GM21423 (cell line): ENCODE measurements around the gene MAT2A.
"Not testable (repeated sequence)": the region's sequence is repeated elsewhere in the genome, so short reads cannot be mapped to it uniquely, and the experiment has no call there.

Experiments
- ATAC-seq: cut with Tn5 transposase; IDR thresholded peaks from one replicate; pipeline ENCODE4 v1.9.1; 2021; ENCODE audit warnings: mild to moderate bottlenecking, moderate library complexity; ENCODE audit not compliant: unreplicated experiment

Gene MAT2A

GRCh38 chr2:85547089-85547858 lies 8.3 kb downstream of the MAT2A start:
- ATAC-seq, result no peak

GRCh38 chr2:85547859-85548607 lies 9.1 kb downstream of the MAT2A start:
- no peak for ATAC-seq

DNA sequence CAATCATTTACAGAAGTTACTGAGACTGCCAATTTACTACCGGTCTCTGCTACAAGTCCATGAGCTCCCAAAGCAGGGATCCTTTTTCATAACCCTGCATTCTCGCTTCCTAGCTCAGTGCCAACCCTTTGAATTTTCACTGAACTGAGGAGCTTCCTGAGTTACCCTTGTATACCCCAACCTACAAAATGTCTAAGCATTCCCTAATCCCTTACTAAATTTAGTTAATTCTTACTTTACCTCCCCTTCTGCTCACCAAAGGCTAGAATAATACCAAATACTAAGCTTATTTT lies 9.6 kb downstream of the MAT2A start:
- no peak for ATAC-seq

DNA sequence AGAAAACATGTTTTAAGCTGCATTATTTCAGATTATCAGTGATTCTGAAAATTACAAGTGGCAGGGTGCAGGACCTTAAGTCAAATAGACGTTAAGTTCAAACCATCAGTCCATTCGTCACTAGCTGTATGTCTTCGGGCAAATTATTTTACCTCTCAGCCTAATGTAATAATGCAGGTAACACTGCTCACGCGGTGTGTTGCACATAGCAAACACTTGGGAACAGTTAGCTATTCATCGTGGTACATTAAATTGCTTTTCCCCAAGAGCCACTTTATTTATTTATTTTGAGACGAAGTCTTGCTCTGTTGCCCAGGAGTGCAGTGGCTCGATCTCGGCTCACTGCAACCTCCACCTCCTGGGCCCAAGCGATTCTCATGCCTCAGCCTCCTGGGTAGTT lies 10.1 kb downstream of the MAT2A start:
- ATAC-seq, result no peak

GRCh38 chr2:85549826-85550225 lies 10.9 kb downstream of the MAT2A start:
- no peak for ATAC-seq

DNA sequence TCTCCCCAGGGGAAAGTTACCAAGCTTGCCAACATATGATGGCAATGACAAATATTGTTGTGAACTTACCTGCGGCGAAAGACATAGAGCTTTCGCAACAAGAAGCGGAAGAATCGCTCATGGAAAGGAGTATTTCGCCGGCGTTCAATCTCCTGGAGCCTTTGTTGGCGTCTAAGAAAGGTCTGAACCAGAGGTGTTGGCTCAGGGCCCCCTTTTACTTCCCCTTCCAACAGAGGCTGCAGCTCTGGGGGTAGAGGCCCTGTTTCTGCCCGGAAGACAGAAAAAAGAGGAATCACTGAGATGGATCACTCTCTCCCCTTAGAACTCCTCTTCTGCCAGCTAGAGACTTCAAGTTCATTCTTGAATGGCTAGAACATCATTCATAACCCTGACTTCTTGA lies 11.5 kb downstream of the MAT2A start:
- ATAC-seq, result no peak

DNA sequence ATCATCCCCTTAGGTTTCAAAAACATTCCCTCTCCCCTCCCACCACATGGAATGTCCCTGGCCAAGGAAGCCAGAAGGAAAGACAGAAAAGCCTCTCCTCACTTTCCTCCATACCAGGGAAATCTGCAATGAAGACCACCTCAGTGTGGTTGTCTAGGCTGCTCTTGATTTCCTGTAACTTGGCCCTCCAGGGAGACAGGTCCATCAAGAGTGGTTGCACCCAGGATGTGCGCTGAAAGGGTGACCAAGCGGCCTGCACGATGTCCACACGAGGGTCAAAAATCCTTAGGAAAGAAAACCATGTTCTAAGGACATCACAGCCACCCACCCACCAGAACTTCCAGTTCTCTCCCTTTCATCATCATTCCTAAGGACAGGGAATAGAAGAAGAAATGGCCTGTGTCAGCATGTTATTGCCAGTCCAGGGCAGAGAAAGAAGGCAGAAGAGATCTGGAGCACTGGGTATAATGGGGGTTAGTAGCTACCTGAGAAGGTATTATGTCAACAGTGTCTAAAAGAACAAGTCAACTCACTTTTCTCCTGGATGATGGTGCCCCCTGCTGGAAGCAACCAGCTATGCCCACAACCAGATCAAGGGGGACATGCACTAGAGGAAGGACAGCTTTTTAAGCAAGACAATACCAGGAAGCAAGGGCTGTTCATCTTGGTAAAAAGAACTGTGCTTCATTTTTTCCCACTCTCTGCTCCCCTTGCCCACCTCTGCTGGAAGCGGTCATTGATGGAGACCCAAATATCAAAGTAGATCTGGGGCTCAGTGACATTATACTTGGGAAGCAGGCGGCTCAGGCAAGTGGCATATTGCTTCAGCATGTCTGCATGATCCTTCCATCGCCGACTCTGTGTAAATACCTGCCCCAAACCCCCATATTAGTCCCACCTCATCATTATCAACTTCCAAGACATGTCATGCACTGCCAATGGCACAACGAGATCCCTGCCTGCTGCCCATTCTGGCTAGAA lies 13.0 kb downstream of the MAT2A start:
- ATAC-seq, result peak; percentile 67

- no peak for ATAC-seq
Observed at GRCh38 chr2:85553184-85553583, 14.2 kb downstream of the MAT2A start.

DNA sequence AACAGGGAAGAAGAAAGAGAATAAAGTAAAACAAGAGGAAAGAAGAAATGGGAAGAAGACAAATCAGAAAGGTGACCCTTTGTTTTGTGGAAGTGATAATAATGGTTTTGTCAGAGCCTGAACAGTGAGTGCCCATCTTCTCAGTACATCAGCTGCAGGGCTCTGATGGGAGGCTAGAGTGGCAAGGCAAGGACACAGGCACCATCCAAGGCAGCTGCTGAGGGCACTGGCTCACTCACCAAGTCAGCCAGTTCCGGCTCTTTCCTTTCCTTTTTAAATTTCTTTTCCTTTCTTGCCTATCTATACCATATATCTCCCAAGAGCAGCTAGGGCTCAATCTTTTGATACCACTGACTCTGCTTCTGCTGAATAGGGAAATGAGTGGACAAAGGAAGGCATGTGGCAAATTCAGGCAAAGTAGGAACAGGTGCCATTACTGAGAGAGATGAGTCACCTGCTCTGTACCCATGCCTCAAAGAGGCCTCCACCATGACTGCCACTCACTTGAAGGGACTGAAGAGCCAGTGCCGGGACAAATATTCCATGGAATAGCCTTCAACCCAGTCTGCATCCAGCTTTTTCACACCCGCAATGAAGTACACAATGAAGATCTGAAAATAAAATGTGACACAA lies 16.1 kb downstream of the MAT2A start:
- ATAC-seq, result no peak

- ATAC-seq, result no peak
Observed at GRCh38 chr2:85557130-85557529, 18.2 kb downstream of the MAT2A start.

DNA sequence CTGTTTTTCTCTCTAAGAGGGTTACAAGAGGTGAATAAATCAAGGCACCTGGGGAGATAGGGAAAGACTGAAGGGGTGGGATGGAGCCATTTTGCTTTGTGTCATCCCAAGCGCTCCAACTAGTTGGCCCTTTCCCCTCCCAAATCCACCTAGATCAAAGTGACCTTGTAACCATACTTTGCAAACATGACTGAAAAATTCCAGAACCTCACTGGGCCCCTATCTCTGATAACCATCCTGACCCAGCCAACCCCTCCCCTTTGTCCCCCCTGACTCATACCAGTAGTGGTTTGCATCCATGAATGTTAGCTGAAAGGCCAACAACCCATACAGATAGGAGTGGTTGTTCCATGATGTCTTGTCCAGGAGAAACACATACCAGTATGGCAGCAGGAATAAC lies 19.2 kb downstream of the MAT2A start:
- ATAC-seq, result no peak

DNA sequence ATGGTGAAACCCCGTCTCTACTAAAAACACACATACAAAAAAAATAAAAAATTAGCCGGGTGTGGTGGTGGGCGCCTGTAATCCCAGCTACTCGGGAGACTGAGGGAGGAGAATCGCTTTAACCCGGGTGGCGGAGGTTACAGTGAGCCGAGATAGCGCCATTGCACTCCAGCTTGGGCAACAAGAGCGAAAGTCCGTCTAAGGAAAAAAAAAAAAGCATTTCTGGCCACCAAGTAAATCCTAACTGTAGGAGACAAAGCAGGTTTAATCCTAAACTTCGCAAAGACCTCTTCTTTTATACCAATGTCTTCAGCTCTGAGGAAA lies 21.4 kb downstream of the MAT2A start:
- ATAC-seq, result not testable (repeated sequence)

- peak; percentile 1 for ATAC-seq
Observed at GRCh38 chr2:85560812-85561279, 21.9 kb downstream of the MAT2A start.

DNA sequence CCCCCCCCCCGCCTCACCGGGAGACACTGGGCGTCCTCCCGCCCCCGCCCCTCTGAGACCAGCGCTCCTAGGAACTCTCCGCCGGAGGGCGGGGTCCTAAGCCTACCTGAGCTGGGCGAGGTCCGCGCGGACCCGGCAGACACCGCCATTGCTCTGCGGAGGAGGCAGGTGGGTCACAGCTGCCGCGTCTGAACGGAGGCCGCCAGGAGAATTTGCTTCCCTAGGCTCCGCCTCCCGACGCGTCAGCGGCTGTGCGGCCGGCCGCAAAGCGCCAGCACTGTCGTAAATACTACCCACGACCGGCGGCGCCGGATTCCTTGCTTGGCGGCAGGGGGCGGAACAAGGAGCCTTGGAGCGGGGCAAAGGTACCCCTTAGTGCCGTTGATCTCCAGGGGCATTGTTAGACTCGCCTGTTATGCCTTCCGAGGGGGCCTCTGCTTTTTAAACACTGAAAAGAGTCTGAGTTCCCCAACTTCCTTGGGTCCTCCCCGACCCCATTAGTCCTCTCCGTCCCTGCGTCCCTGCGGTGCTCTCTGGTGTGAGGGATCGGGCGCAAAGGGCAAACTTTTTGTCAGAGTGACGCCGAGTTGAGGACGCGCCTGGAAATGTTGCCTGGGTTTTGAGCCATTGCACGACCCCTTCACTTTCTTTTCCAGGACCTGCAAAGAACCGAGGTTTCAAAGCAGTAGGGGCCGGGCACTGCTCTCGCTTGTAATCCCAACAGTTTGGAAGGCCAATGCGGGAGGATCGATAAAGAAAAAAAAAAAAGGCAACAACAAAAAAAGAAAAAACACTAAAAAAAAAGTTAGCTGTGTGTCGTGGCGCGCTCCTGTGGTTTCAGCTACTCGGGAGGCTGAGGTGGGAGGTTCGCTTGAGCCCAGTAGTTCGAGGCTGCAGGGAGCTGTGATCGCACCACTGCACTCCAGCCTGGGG lies 22.6 kb downstream of the MAT2A start, which contains the start of gene GGCX:
Gene GGCX, minus strand, starts transcription at position 214 of the 933 bp plus-strand sequence. Its CDS starts 65 bp downstream, at position 149.
- peak; percentile 91 for ATAC-seq

DNA sequence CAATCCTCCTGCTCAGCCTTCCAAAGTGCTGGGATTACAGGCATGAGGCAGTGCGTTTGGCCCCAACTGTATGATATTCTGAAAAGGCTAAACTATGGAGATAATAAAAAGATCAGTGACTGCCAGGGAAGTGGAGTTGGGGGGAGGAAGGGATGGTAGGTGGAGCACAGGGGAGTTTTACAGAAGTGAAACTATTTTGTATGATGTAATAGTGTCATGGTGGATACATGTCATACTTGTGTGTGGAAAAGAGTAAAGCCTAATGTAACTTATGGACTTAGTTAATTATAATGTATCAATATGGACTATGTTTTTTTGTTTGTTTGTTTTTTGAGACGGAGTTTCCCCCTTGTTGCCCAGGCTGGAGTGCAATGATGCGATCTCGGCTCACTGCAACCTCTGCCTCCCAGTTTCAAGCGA lies 25.2 kb downstream of the MAT2A start:
- no peak for ATAC-seq

GRCh38 chr2:85566265-85566664 lies 27.3 kb downstream of the MAT2A start:
- no peak for ATAC-seq

GRCh38 chr2:85575739-85576138 lies 36.8 kb downstream of the MAT2A start:
- ATAC-seq, result no peak

GRCh38 chr2:85577063-85577385 lies 38.1 kb downstream of the MAT2A start:
- no peak for ATAC-seq

GRCh38 chr2:85577386-85578242 lies 38.6 kb downstream of the MAT2A start, which contains the start of gene VAMP8:
TSS of gene VAMP8 (plus strand) at chr2:85577586. CDS start at chr2:85577647, 61 bp downstream.
- peak; percentile 58 for ATAC-seq
